HepG2 (cell line): ENCODE measurements around the gene MYL3. TPM values are rescaled to one million over a fixed set of nuclear protein-coding genes. Genes with fewer than 3 reads are reported as not detected.
A peak's percentile ranks its signal among the peaks of the same experiment; 100 is the strongest.

Source experiments
- ARNT ChIP-seq: fragments of 450-650 bp; IDR thresholded peaks from 2 replicates; pipeline ENCODE4 v1.6.1; 2017
- ATRX ChIP-seq: sonication (generic); formaldehyde crosslinking; IDR thresholded peaks from 2 replicates; pipeline ENCODE4 v1.4.0; 2020; ENCODE audit warnings: missing genetic modification reagents, borderline replicate concordance
- BCL6 ChIP-seq: IDR thresholded peaks from 2 replicates; pipeline ENCODE4 v1.6.1; 2016; ENCODE audit warnings: missing genetic modification reagents, missing compliant biosample characterization
- CCDC6 ChIP-seq: sonication (generic); formaldehyde crosslinking; IDR thresholded peaks from 2 replicates; pipeline ENCODE4 v1.8.1; 2022; ENCODE audit warnings: mild to moderate bottlenecking, missing genetic modification reagents, moderate library complexity
- CHCHD3 ChIP-seq: sonication (generic); formaldehyde crosslinking; IDR thresholded peaks from 2 replicates; pipeline ENCODE4 v1.8.0; 2022; ENCODE audit warnings: mild to moderate bottlenecking, missing genetic modification reagents, moderate library complexity
- HDAC1 ChIP-seq: sonication (generic); formaldehyde crosslinking; IDR thresholded peaks from 2 replicates; pipeline ENCODE4 v1.5.1; 2020; ENCODE audit warnings: mild to moderate bottlenecking, missing genetic modification reagents
- MEF2D ChIP-seq: sonication (generic); formaldehyde crosslinking; IDR thresholded peaks from 2 replicates; pipeline ENCODE4 v1.5.1; 2020; ENCODE audit warnings: mild to moderate bottlenecking, missing genetic modification reagents
- MIER3 ChIP-seq: IDR thresholded peaks from 2 replicates; pipeline ENCODE4 v1.6.1; 2016; ENCODE audit warnings: missing compliant biosample characterization, borderline replicate concordance
- NRL ChIP-seq: sonication (generic); formaldehyde crosslinking; IDR thresholded peaks from 2 replicates; pipeline ENCODE4 v1.5.0; 2020; ENCODE audit warnings: missing genetic modification reagents, mild to moderate bottlenecking, moderate library complexity, borderline replicate concordance
- RARA ChIP-seq: IDR thresholded peaks from 2 replicates; pipeline ENCODE4 v1.6.1; 2016; ENCODE audit warnings: missing genetic modification reagents, missing compliant biosample characterization
- SALL1 ChIP-seq: sonication (generic); formaldehyde crosslinking; IDR thresholded peaks from 2 replicates; pipeline ENCODE4 v1.8.0; 2022; ENCODE audit warnings: mild to moderate bottlenecking, missing genetic modification reagents
- SAP130 ChIP-seq: IDR thresholded peaks from 2 replicates; pipeline ENCODE4 v1.6.1; 2016; ENCODE audit warnings: low read depth
- SIN3B ChIP-seq: fragments of 150-350 bp; IDR thresholded peaks from 2 replicates; pipeline ENCODE4 v1.6.1; 2014; ENCODE audit warnings: low read length
- SKI ChIP-seq: fragments of 450-650 bp; IDR thresholded peaks from one replicate; pipeline ENCODE4 v1.6.1; 2018; ENCODE audit warnings: mild to moderate bottlenecking; ENCODE audit not compliant: partially characterized antibody
- SOX6 ChIP-seq, 2 experiments: fragments of 450-650 bp in 1 of 2; sonication (generic) in 1 of 2; formaldehyde crosslinking in 1 of 2; IDR thresholded peaks; 2 replicates each; pipeline versions ENCODE4 v1.4.0 to v1.6.1; 2017 to 2020; ENCODE audit warnings: antibody characterized with exemption in 1 of 2, mild to moderate bottlenecking in 1 of 2, missing genetic modification reagents in 1 of 2
- YEATS4 ChIP-seq: sonication (generic); formaldehyde crosslinking; IDR thresholded peaks from 2 replicates; pipeline ENCODE4 v1.4.0; 2020; ENCODE audit warnings: missing genetic modification reagents, borderline replicate concordance
- ZBTB21 ChIP-seq: sonication (generic); formaldehyde crosslinking; IDR thresholded peaks from 2 replicates; pipeline ENCODE4 v1.4.0; 2020; ENCODE audit warnings: missing genetic modification reagents
- ZNF577 ChIP-seq: sonication (generic); formaldehyde crosslinking; IDR thresholded peaks from 2 replicates; pipeline ENCODE4 v1.4.0; 2020; ENCODE audit warnings: mild to moderate bottlenecking, low read depth, missing genetic modification reagents, borderline replicate concordance
- polyA plus RNA-seq, 8 experiments: library from polyadenylated mRNA; depleted of rRNA in 3 of 8; stranded (reverse) in 7 of 8; unstranded in 1 of 8; fragments of >200 nt; fragmentation: Illumina TruSeq in 4 of 8; extraction: Trizol in 4 of 8; gene quantifications; 2 replicates each; pipeline versions ENCODE4 v1.2.1 to v1.2.3, GENCODE V29; 2011 to 2016; ENCODE audit warnings: low read depth in 4 of 8, missing spikeins in 1 of 8, mixed read lengths in 1 of 8; ENCODE audit not compliant: insufficient read depth in 1 of 8
- total RNA-seq, 5 experiments: library from RNA; depleted of rRNA; stranded (reverse); fragments of >200 nt; fragmentation: Illumina TruSeq; extraction: Trizol; gene quantifications; 2 replicates each; pipeline ENCODE4 v1.2.3, GENCODE V29; 2016; ENCODE audit warnings: low read depth in 1 of 5
- TF ChIP-seq, protein P1 (sequence below): sonication (generic); formaldehyde crosslinking; IDR thresholded peaks from 2 replicates; pipeline ENCODE4 v1.9.0; 2021; ENCODE audit warnings: missing genetic modification reagents, borderline replicate concordance
- TF ChIP-seq, protein P2 (sequence below): sonication (generic); formaldehyde crosslinking; IDR thresholded peaks from 2 replicates; pipeline ENCODE4 v1.5.0; 2020; ENCODE audit warnings: mild to moderate bottlenecking, missing genetic modification reagents, moderate library complexity
- TF ChIP-seq, protein P3 (sequence below): sonication (generic); formaldehyde crosslinking; conservative IDR thresholded peaks from 2 replicates; pipeline ENCODE4 v1.4.0; 2020; ENCODE audit warnings: missing genetic modification reagents
- TF ChIP-seq, protein P4 (sequence below): sonication (generic); formaldehyde crosslinking; IDR thresholded peaks from 2 replicates; pipeline ENCODE4 v1.4.0; 2020; ENCODE audit warnings: missing genetic modification reagents

The MYL3 gene
- total and polyA plus RNA-seq, 2 of the 13 experiments (the other 11 are each of a cell fraction or from before 2014, with no cell fraction given), result not detected

DNA sequence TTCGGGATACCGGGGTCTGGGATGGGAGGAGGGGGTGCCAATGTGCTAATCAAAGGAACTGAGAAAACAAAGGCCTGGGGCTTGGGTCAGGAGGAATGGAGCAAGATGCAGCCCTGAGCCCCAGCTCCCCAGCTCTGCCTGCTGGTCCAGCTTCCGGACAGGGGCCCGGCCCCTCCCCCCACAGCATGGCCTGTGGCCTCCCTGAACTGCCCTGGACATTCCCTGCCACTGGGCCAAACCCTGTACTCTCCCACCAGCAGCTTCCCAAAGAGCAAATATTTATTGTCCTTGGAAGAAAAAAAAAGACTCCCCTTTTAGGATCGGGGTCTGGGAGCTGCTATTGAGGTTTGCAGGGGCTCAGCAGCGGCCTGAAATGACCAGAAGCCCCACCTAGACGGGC lies 5.7 kb upstream of the MYL3 start (continued):
- TF ChIP-seq SAP130 (CRISPR knock-in tag) (peak; percentile 26; the same call in 1 of the 2 replicates), MEF2D (CRISPR knock-in tag) (no peak), SKI (no peak), CCDC6 (CRISPR knock-in tag) (no peak), SOX6 (IDR thresholded peaks at IDR 0.05) (no peak), SOX6 (CRISPR knock-in tag; IDR thresholded peaks at IDR 0.05) (0 out of 2 replicates have a peak, but pooled peaks have one; percentile 25), ZNF577 (CRISPR knock-in tag) (no peak), ZBTB21 (CRISPR knock-in tag) (no peak), YEATS4 (CRISPR knock-in tag) (no peak), HDAC1 (peak; percentile 47; the same call in 1 of the 2 replicates), CHCHD3 (no peak), MIER3 (CRISPR knock-in tag) (no peak), ARNT (no peak), SIN3B (no peak), BCL6 (CRISPR knock-in tag) (peak; percentile 80), RARA (CRISPR knock-in tag) (peak; percentile 48), ATRX (no peak), NRL (CRISPR knock-in tag) (no peak), SALL1 (CRISPR knock-in tag) (peak; percentile 38; the same call in 1 of the 2 replicates)
- TF ChIP-seq, protein P1, sequence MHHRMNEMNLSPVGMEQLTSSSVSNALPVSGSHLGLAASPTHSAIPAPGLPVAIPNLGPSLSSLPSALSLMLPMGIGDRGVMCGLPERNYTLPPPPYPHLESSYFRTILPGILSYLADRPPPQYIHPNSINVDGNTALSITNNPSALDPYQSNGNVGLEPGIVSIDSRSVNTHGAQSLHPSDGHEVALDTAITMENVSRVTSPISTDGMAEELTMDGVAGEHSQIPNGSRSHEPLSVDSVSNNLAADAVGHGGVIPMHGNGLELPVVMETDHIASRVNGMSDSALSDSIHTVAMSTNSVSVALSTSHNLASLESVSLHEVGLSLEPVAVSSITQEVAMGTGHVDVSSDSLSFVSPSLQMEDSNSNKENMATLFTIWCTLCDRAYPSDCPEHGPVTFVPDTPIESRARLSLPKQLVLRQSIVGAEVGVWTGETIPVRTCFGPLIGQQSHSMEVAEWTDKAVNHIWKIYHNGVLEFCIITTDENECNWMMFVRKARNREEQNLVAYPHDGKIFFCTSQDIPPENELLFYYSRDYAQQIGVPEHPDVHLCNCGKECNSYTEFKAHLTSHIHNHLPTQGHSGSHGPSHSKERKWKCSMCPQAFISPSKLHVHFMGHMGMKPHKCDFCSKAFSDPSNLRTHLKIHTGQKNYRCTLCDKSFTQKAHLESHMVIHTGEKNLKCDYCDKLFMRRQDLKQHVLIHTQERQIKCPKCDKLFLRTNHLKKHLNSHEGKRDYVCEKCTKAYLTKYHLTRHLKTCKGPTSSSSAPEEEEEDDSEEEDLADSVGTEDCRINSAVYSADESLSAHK, result no peak
- TF ChIP-seq, protein P2, sequence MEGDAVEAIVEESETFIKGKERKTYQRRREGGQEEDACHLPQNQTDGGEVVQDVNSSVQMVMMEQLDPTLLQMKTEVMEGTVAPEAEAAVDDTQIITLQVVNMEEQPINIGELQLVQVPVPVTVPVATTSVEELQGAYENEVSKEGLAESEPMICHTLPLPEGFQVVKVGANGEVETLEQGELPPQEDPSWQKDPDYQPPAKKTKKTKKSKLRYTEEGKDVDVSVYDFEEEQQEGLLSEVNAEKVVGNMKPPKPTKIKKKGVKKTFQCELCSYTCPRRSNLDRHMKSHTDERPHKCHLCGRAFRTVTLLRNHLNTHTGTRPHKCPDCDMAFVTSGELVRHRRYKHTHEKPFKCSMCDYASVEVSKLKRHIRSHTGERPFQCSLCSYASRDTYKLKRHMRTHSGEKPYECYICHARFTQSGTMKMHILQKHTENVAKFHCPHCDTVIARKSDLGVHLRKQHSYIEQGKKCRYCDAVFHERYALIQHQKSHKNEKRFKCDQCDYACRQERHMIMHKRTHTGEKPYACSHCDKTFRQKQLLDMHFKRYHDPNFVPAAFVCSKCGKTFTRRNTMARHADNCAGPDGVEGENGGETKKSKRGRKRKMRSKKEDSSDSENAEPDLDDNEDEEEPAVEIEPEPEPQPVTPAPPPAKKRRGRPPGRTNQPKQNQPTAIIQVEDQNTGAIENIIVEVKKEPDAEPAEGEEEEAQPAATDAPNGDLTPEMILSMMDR (CRISPR knock-in tag), result no peak
- TF ChIP-seq, protein P3, sequence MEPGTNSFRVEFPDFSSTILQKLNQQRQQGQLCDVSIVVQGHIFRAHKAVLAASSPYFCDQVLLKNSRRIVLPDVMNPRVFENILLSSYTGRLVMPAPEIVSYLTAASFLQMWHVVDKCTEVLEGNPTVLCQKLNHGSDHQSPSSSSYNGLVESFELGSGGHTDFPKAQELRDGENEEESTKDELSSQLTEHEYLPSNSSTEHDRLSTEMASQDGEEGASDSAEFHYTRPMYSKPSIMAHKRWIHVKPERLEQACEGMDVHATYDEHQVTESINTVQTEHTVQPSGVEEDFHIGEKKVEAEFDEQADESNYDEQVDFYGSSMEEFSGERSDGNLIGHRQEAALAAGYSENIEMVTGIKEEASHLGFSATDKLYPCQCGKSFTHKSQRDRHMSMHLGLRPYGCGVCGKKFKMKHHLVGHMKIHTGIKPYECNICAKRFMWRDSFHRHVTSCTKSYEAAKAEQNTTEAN, result no peak
- TF ChIP-seq, protein P4, sequence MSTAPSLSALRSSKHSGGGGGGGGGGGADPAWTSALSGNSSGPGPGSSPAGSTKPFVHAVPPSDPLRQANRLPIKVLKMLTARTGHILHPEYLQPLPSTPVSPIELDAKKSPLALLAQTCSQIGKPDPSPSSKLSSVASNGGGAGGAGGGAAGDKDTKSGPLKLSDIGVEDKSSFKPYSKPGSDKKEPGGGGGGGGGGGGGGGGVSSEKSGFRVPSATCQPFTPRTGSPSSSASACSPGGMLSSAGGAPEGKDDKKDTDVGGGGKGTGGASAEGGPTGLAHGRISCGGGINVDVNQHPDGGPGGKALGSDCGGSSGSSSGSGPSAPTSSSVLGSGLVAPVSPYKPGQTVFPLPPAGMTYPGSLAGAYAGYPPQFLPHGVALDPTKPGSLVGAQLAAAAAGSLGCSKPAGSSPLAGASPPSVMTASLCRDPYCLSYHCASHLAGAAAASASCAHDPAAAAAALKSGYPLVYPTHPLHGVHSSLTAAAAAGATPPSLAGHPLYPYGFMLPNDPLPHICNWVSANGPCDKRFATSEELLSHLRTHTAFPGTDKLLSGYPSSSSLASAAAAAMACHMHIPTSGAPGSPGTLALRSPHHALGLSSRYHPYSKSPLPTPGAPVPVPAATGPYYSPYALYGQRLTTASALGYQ (CRISPR knock-in tag), result no peak
